ENCODE measurements around the gene PBX4. TPM values are rescaled to one million over a fixed set of nuclear protein-coding genes. Genes with fewer than 3 reads are reported as not detected.

Gene PBX4
- total RNA-seq, 1 donor from 2014 or later: 0.46 TPM

DNA sequence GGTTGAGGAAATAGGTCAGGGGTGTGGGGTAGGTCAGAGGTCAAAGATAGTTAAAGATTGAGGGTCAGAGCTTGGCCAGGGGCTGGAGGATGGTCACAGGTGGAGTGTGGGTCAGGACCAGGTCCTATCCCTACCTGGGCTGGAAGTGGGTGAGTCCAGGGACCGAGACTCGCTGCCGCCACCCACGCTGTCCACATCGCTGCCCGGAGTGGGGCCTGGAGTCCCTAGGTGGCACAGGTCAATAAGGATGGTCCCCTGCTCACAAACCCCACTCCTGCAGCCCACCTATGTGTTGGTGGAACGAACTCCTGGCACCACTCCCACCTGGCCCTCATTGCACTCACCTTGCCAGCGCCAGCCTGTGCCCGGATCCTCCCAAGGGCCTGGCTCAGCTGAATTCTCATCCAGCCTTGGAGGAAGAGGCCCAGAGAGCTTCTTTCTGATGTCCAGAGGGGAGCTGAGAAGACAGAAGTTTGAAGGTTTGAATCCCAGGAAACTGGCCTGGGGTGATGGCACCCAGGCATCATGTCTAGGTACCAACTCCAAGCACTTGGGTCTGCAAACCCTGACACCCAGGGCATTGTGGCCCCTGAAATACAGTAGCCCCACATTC, 18.2 kb upstream of the PBX4 start:
- no peak for DNase-seq (ENCODE audit: extremely low spot score, unreplicated experiment)
- Mint-ChIP-seq H3K4me1 (ENCODE audit: unreplicated experiment) (no peaks in the 10 kb centered on the region), H3K4me3 (ENCODE audit: unreplicated experiment) (no peak overlapping the region), H3K27ac (ENCODE audit: unreplicated experiment) (no peak overlapping the region), H3K9me3 (ENCODE audit: unreplicated experiment) (no peaks in the 10 kb centered on the region), H3K27me3 (ENCODE audit: unreplicated experiment) (no peaks in the 10 kb centered on the region), H3K36me3 (ENCODE audit: unreplicated experiment) (peaks cover 18% of the 10 kb centered on the region)
- TF ChIP-seq, protein P1, sequence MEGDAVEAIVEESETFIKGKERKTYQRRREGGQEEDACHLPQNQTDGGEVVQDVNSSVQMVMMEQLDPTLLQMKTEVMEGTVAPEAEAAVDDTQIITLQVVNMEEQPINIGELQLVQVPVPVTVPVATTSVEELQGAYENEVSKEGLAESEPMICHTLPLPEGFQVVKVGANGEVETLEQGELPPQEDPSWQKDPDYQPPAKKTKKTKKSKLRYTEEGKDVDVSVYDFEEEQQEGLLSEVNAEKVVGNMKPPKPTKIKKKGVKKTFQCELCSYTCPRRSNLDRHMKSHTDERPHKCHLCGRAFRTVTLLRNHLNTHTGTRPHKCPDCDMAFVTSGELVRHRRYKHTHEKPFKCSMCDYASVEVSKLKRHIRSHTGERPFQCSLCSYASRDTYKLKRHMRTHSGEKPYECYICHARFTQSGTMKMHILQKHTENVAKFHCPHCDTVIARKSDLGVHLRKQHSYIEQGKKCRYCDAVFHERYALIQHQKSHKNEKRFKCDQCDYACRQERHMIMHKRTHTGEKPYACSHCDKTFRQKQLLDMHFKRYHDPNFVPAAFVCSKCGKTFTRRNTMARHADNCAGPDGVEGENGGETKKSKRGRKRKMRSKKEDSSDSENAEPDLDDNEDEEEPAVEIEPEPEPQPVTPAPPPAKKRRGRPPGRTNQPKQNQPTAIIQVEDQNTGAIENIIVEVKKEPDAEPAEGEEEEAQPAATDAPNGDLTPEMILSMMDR (IDR thresholded peaks at IDR 0.05): no peak

DNA sequence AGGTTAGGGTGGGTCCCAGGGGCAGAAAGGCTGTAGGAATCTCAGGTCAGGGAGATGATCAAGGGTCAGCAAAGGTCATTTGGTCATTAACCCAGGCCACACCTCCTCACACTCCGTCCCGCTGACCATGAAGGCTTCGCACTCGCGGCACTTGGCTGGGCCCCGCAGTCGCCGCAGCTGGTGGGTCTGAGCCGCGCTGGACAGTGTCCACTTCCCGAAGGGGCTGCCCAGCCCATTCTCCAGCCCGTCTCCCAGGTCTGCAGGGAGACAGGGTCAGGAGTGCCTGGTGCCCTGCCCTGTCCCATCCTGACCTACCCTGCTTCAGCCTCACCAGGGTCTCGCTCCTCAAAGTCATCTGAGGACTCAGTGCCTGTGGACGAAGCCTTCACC, 16.8 kb upstream of the PBX4 start:
- H3K36me3 Mint-ChIP-seq (ENCODE audit: unreplicated experiment): peaks cover 18% of the 10 kb centered on the region
- H3K4me1 Mint-ChIP-seq (ENCODE audit: unreplicated experiment): no peaks in the 10 kb centered on the region
- no peak overlapping the region for H3K27ac Mint-ChIP-seq (ENCODE audit: unreplicated experiment)
- TF ChIP-seq, protein P1 (IDR thresholded peaks at IDR 0.05): no peak
- no peak for DNase-seq (ENCODE audit: extremely low spot score, unreplicated experiment)
- no peak overlapping the region for H3K4me3 Mint-ChIP-seq (ENCODE audit: unreplicated experiment)
- H3K27me3 Mint-ChIP-seq (ENCODE audit: unreplicated experiment): no peaks in the 10 kb centered on the region
- no peaks in the 10 kb centered on the region for H3K9me3 Mint-ChIP-seq (ENCODE audit: unreplicated experiment)

DNA sequence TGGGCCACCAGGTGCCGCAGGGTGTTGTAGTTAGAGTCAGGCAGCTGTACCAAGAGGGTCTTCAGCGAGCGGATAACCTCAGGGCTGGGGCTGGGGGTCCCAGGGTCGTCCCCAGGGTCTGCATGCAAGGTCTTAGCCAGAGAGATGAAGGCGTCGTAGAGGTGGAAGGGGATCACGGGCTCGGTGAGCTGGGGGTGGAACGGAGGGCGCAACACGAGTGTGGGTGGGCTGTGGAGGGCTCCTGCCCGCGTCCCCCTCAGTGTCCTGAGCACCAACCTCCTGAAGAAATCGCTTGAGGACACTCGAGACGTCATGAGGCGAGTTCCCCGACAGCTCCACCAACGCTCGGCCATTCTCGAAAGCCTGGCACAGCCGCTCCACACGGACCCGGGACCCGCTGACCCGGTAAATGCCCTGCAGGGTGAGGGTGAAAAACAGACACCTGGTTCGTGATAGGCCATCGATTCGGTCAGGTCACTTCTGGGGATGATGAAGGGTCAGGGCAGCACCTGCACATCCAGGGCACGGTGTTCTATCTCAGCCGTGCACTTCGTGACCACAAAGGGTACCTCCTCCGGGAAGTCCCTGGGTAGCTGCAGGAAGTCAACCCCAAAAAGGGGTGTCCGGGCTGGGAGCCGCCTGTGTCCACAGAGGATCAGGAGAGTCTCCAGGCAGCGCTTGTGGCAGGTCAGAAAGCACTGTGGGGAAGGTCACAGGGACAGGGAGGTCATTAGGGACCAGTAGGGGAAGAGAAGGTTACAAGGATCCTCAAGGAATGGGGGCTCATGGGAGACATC, 16.2 kb upstream of the PBX4 start:
- no peak overlapping the region for H3K27ac Mint-ChIP-seq (ENCODE audit: unreplicated experiment)
- H3K27me3 Mint-ChIP-seq (ENCODE audit: unreplicated experiment): no peaks in the 10 kb centered on the region
- H3K9me3 Mint-ChIP-seq (ENCODE audit: unreplicated experiment): no peaks in the 10 kb centered on the region
- DNase-seq (ENCODE audit: extremely low spot score, unreplicated experiment): no peak
- peaks cover 18% of the 10 kb centered on the region for H3K36me3 Mint-ChIP-seq (ENCODE audit: unreplicated experiment)
- no peaks in the 10 kb centered on the region for H3K4me1 Mint-ChIP-seq (ENCODE audit: unreplicated experiment)
- no peak overlapping the region for H3K4me3 Mint-ChIP-seq (ENCODE audit: unreplicated experiment)
- TF ChIP-seq, protein P1 (IDR thresholded peaks at IDR 0.05): no peak

DNA sequence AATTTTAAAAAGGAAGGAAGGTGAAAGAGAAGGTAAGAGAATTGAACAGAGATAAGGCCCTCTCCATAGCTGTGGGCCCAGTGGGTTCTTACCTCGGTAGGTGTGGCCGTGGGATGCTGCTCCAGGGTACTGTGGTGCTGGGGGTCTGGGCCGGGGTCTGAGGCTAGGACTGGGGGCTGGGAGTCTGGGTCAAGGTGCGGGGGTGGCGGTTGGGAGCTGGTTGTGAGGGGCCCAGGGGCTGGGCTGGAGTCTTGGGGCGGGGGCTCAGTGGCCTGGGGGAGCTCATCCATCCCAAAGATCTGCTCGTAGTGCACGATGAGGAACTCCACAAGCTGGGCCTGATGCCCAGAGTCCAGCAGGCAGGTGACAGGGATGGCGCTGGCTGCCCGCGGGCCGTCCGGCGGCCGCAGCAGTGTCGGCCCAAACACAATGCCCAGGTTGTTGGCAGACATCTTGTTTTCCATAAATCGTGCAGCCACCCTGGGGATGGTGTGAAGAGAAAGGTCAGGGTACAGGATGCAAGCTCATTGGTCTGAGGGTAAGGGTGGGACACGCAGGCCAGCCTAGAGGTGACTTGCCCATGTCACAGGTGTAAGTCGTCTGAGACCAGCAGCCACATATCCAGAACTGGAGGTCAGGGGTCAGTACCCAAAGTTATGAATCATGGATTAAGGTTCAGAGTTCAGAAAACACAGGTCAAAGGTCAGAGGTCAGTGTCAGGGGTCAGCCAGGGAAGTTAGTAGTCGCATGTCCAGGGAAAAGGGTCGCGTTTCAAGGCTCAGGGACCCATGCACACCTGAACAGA, 15.4 kb upstream of the PBX4 start:
- H3K4me3 Mint-ChIP-seq (ENCODE audit: unreplicated experiment): no peak overlapping the region
- no peak overlapping the region for H3K27ac Mint-ChIP-seq (ENCODE audit: unreplicated experiment)
- DNase-seq (ENCODE audit: extremely low spot score, unreplicated experiment): no peak

More for the DNA sequence above, 15.4 kb upstream of the PBX4 start:
- no peaks in the 10 kb centered on the region for H3K4me1 Mint-ChIP-seq (ENCODE audit: unreplicated experiment)
- no peaks in the 10 kb centered on the region for H3K27me3 Mint-ChIP-seq (ENCODE audit: unreplicated experiment)
- no peaks in the 10 kb centered on the region for H3K9me3 Mint-ChIP-seq (ENCODE audit: unreplicated experiment)
- peaks cover 18% of the 10 kb centered on the region for H3K36me3 Mint-ChIP-seq (ENCODE audit: unreplicated experiment)
- TF ChIP-seq, protein P1 (IDR thresholded peaks at IDR 0.05): no peak

Data from osteocyte (in vitro differentiated cells).